HepG2 (cell line): ENCODE results near the gene TAF6. TPM values are rescaled to one million over a fixed set of nuclear protein-coding genes. Genes with fewer than 3 reads are reported as not detected.
A peak's percentile ranks its signal among the peaks of the same experiment; 100 is the strongest.

ENCODE experiments used
- AGO2 ChIP-seq: fragments of 200-400 bp; formaldehyde crosslinking; optimal IDR thresholded peaks from 2 replicates; pipeline ENCODE3; 2017; ENCODE audit warnings: mild to moderate bottlenecking, low read depth, low read length, moderate library complexity
- CEBPB ChIP-seq: IDR thresholded peaks from 2 replicates; pipeline ENCODE4 v1.6.1; 2011; ENCODE audit warnings: low read depth, low read length, improper control_type of control experiment, borderline replicate concordance
- NFRKB ChIP-seq: fragments of 450-650 bp; IDR thresholded peaks from 2 replicates; pipeline ENCODE4 v1.6.1; 2017
- NPAS2 ChIP-seq: sonication (generic); formaldehyde crosslinking; IDR thresholded peaks from 2 replicates; pipeline ENCODE4 v1.8.0; 2022; ENCODE audit warnings: mild to moderate bottlenecking, missing genetic modification reagents, borderline replicate concordance
- NR3C1 ChIP-seq: sonication (generic); formaldehyde crosslinking; IDR thresholded peaks from 2 replicates; pipeline ENCODE4 v1.4.0; 2020; ENCODE audit warnings: missing genetic modification reagents
- ZNF205 ChIP-seq: IDR thresholded peaks from 2 replicates; pipeline ENCODE4 v1.6.1; 2018; ENCODE audit warnings: missing biosample characterization, missing genetic modification reagents
- polyA plus RNA-seq, 8 experiments: library from polyadenylated mRNA; depleted of rRNA in 3 of 8; stranded (reverse) in 7 of 8; unstranded in 1 of 8; fragments of >200 nt; fragmentation: Illumina TruSeq in 4 of 8; extraction: Trizol in 4 of 8; gene quantifications; 2 replicates each; pipeline versions ENCODE4 v1.2.1 to v1.2.3, GENCODE V29; 2011 to 2016; ENCODE audit warnings: low read depth in 4 of 8, missing spikeins in 1 of 8, mixed read lengths in 1 of 8; ENCODE audit not compliant: insufficient read depth in 1 of 8
- total RNA-seq, 5 experiments: library from RNA; depleted of rRNA; stranded (reverse); fragments of >200 nt; fragmentation: Illumina TruSeq; extraction: Trizol; gene quantifications; 2 replicates each; pipeline ENCODE4 v1.2.3, GENCODE V29; 2016; ENCODE audit warnings: low read depth in 1 of 5
- TF ChIP-seq, protein P1 (sequence below), 2 experiments: fragments of 450-650 bp in 1 of 2; sonication (generic) in 1 of 2; formaldehyde crosslinking in 1 of 2; IDR thresholded peaks; 2 replicates each; pipeline versions ENCODE4 v1.6.1 to v1.8.0; 2016 to 2022; ENCODE audit warnings: antibody characterized with exemption in 1 of 2, mild to moderate bottlenecking in 1 of 2, missing genetic modification reagents in 1 of 2
- TF ChIP-seq, protein P2 (sequence below): sonication (generic); formaldehyde crosslinking; IDR thresholded peaks from 2 replicates; pipeline ENCODE4 v1.8.1; 2023; ENCODE audit warnings: mild to moderate bottlenecking, moderate library complexity, missing genetic modification reagents
- TF ChIP-seq, protein P3 (sequence below): sonication (generic); formaldehyde crosslinking; IDR thresholded peaks from 2 replicates; pipeline ENCODE4 v1.5.1; 2020; ENCODE audit warnings: mild to moderate bottlenecking, missing genetic modification reagents, borderline replicate concordance
- TF ChIP-seq, protein P4 (sequence below): sonication (generic); formaldehyde crosslinking; IDR thresholded peaks from 2 replicates; pipeline ENCODE4 v1.9.0; 2021; ENCODE audit warnings: missing genetic modification reagents, mild to moderate bottlenecking, borderline replicate concordance

TAF6 gene
- total and polyA plus RNA-seq, 2 of the 13 experiments (the other 11 are each of a cell fraction or from before 2014, with no cell fraction given): 12.9 to 18.8 TPM

DNA sequence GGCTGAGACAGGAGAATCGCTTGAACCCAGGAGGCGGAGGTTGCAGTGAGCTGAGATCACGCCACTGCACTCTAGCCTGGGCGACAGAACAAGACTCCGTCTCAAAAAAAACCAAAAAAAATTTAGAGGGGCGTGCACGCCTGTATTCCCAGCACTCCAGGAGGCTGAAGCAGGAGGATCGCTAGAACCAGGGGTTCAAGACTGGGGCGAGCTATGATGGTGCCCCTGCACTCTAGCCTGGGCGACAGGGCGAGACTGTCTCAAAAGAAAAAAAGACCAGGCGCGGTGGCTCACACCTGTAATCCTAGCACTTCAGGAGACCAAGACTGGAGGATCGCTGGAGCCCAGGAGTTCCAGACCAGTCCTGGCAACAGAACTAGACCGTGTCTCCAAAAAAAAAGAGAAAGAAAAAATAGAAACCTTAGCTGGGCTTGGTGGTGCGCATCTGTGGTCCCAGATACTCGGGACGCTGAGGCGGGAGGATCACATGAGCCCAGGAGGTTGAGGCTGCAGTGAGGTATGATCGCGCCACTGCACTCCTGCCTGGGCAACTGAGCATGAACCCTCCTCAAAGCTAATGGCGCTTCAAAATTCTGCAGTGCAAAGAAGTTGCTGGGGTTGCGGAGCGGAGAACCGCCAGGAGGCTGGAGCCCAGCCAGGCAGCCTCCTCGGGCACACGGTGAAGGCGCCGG, 7.2 kb upstream of the TAF6 start (continued):
- TF ChIP-seq, protein P1, sequence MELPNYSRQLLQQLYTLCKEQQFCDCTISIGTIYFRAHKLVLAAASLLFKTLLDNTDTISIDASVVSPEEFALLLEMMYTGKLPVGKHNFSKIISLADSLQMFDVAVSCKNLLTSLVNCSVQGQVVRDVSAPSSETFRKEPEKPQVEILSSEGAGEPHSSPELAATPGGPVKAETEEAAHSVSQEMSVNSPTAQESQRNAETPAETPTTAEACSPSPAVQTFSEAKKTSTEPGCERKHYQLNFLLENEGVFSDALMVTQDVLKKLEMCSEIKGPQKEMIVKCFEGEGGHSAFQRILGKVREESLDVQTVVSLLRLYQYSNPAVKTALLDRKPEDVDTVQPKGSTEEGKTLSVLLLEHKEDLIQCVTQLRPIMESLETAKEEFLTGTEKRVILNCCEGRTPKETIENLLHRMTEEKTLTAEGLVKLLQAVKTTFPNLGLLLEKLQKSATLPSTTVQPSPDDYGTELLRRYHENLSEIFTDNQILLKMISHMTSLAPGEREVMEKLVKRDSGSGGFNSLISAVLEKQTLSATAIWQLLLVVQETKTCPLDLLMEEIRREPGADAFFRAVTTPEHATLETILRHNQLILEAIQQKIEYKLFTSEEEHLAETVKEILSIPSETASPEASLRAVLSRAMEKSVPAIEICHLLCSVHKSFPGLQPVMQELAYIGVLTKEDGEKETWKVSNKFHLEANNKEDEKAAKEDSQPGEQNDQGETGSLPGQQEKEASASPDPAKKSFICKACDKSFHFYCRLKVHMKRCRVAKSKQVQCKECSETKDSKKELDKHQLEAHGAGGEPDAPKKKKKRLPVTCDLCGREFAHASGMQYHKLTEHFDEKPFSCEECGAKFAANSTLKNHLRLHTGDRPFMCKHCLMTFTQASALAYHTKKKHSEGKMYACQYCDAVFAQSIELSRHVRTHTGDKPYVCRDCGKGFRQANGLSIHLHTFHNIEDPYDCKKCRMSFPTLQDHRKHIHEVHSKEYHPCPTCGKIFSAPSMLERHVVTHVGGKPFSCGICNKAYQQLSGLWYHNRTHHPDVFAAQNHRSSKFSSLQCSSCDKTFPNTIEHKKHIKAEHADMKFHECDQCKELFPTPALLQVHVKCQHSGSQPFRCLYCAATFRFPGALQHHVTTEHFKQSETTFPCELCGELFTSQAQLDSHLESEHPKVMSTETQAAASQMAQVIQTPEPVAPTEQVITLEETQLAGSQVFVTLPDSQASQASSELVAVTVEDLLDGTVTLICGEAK (IDR thresholded peaks at IDR 0.05): no peak
- TF ChIP-seq, protein P1 (CRISPR knock-in tag; IDR thresholded peaks at IDR 0.05): peak; percentile 31
- TF ChIP-seq CEBPB (no peak), NFRKB (0 out of 2 replicates have a peak, but pooled peaks have one; percentile 20), NR3C1 (CRISPR knock-in tag) (no peak), NPAS2 (CRISPR knock-in tag) (no peak), ZNF205 (0 out of 2 replicates have a peak, but pooled peaks have one; percentile 19), AGO2 (peak; percentile 50)
- TF ChIP-seq, protein P2, sequence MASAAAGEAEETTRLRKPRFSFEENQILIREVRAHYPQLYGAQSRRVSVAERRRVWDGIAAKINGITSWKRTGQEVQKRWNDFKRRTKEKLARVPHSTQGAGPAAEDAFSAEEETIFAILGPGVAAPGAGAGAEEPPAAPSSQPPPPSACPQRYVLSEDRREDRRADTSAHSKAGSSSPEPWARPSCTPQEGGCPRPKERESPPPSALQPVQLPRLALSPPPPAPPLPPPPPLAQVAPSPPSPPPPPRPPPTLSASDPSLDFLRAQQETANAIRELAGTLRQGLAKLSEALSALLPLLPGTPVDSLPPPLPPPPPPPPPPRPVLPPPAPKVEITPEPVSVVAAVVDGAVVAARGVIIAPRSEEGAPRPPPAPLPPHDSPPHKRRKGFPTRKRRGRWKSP (CRISPR knock-in tag): no peak
- TF ChIP-seq, protein P3, sequence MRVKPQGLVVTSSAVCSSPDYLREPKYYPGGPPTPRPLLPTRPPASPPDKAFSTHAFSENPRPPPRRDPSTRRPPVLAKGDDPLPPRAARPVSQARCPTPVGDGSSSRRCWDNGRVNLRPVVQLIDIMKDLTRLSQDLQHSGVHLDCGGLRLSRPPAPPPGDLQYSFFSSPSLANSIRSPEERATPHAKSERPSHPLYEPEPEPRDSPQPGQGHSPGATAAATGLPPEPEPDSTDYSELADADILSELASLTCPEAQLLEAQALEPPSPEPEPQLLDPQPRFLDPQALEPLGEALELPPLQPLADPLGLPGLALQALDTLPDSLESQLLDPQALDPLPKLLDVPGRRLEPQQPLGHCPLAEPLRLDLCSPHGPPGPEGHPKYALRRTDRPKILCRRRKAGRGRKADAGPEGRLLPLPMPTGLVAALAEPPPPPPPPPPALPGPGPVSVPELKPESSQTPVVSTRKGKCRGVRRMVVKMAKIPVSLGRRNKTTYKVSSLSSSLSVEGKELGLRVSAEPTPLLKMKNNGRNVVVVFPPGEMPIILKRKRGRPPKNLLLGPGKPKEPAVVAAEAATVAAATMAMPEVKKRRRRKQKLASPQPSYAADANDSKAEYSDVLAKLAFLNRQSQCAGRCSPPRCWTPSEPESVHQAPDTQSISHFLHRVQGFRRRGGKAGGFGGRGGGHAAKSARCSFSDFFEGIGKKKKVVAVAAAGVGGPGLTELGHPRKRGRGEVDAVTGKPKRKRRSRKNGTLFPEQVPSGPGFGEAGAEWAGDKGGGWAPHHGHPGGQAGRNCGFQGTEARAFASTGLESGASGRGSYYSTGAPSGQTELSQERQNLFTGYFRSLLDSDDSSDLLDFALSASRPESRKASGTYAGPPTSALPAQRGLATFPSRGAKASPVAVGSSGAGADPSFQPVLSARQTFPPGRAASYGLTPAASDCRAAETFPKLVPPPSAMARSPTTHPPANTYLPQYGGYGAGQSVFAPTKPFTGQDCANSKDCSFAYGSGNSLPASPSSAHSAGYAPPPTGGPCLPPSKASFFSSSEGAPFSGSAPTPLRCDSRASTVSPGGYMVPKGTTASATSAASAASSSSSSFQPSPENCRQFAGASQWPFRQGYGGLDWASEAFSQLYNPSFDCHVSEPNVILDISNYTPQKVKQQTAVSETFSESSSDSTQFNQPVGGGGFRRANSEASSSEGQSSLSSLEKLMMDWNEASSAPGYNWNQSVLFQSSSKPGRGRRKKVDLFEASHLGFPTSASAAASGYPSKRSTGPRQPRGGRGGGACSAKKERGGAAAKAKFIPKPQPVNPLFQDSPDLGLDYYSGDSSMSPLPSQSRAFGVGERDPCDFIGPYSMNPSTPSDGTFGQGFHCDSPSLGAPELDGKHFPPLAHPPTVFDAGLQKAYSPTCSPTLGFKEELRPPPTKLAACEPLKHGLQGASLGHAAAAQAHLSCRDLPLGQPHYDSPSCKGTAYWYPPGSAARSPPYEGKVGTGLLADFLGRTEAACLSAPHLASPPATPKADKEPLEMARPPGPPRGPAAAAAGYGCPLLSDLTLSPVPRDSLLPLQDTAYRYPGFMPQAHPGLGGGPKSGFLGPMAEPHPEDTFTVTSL: no peak
- TF ChIP-seq, protein P4, sequence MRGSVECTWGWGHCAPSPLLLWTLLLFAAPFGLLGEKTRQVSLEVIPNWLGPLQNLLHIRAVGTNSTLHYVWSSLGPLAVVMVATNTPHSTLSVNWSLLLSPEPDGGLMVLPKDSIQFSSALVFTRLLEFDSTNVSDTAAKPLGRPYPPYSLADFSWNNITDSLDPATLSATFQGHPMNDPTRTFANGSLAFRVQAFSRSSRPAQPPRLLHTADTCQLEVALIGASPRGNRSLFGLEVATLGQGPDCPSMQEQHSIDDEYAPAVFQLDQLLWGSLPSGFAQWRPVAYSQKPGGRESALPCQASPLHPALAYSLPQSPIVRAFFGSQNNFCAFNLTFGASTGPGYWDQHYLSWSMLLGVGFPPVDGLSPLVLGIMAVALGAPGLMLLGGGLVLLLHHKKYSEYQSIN (CRISPR knock-in tag): no peak
